Measurements from ENCODE around the gene HCFC1R1. TPM values are rescaled to one million over a fixed set of nuclear protein-coding genes. Genes with fewer than 3 reads are reported as not detected.
A peak's percentile ranks its signal among the peaks of the same experiment; 100 is the strongest.

HCFC1R1 gene
- total RNA-seq, 1 experiment from 2014 or later = 76.0 TPM

DNA sequence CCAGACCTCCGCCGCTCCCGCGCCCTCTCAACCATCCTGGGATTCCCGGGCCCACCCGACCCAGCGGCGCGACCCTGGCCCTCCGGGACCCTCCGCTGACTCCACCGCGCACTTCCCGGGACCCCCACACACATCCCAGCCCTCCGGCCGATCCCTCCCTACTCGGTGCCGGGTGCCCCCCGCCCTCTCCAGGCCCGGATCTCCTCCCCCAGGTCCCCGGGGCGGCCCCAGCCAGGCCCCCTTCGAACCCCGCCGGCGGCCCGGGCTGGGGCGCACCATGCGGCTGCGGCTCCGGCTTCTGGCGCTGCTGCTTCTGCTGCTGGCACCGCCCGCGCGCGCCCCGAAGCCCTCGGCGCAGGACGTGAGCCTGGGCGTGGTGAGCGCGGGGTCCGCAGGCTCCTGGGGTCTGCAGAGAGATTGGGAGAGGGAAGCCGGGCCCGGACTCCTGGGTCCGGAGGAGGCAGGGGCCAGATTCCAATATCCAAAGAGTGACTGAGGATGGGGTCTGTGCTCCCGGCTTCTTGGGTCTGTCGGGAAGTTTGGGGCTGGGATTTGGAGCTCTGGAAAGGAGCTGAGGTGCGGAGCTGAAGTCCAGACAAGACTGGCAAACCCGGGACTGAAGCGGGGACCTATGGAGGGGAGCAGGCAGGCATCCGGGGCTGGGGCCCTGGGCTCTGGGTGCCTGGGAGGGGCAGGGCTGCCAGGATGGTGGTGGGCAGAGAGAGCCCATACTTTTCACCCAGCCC is 23.1 kb upstream of the HCFC1R1 start (continued):
- TF ChIP-seq, protein P1, sequence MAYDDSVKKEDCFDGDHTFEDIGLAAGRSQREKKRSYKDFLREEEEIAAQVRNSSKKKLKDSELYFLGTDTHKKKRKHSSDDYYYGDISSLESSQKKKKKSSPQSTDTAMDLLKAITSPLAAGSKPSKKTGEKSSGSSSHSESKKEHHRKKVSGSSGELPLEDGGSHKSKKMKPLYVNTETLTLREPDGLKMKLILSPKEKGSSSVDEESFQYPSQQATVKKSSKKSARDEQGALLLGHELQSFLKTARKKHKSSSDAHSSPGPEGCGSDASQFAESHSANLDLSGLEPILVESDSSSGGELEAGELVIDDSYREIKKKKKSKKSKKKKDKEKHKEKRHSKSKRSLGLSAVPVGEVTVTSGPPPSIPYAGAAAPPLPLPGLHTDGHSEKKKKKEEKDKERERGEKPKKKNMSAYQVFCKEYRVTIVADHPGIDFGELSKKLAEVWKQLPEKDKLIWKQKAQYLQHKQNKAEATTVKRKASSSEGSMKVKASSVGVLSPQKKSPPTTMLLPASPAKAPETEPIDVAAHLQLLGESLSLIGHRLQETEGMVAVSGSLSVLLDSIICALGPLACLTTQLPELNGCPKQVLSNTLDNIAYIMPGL (CRISPR knock-in tag; IDR thresholded peaks at IDR 0.05) = peak; percentile 79; the same call in 1 of the 2 replicates

DNA sequence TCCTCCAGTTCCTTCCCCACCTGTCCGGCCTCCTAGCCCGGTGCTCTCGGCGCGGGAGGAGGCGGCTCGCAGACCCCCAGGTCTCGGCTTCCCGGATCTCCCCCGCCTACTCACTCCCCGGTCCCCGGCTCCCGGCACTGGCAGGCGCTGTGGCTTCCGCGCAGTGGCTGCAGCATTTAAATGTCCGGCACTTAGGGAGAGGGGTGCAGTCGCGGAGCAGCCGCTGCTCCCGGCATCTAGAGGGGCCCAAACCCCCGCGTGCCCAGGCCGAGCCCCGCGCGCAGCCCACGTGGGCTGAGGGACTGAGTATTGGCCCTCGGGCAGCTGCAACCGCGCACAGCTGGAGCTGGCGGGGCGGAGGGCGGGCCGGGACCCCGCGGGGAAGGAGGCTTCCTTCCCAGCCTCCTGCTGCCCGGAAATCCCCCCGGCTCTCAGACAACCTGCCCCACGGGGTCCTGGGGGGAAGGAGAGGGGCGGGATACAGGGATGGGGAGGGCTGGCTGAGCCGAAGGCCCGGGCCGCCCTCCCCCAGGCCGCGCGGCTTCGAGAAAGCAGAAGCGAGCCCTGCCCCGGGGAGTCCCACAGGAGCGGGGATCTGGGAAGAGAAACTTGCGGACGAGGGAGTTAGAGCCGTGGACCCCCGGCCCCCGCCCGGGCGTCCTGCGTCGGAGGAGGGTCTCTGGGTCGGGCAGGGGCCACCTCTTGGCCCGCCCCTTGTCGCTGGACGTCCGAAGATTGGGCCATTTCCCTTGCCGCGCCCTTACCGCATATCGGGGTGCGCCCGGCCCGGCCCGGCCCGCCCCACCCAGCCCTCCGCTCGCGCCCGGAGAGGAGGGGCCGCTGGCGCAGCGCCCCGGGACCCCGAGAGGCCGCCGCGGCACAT is 22.3 kb upstream of the HCFC1R1 start, which contains the start of gene MMP25:
MMP25 (plus strand) TSS at position 804 of the 883 bp plus-strand sequence. CDS start 357 bp downstream, outside the sequence.
- peak; percentile 44 for ATAC-seq
- DNase-seq (ENCODE audit: low spot score) = peak; percentile 65
- Mint-ChIP-seq H3K36me3 (0 out of 2 replicates have a peak, but pooled peaks cover 3% of the 10 kb centered on the region), H3K4me3 (peak within 1 kb of the TSS; percentile 89), H3K4me1 (peaks cover 13% of the 10 kb centered on the region), H3K27me3 (ENCODE audit: low read depth) (peaks cover 30% of the 10 kb centered on the region), H3K9me3 (no peaks in the 10 kb centered on the region), H3K27ac (peak within 1 kb of the TSS; percentile 74)
- ChIA-PET CTCF (interaction anchor here (1.7 to 11.1 kb wide), 3 partner anchors 13 to 84 kb away, joined by 5 to 152 read pairs (median 16); no protein-coding TSS in a partner anchor), POLR2A (interaction anchor here (1.0 to 2.5 kb wide), 3 partner anchors 13 to 53 kb away, joined by 4 to 8 read pairs (median 8); partner anchors contain the start of genes TNFRSF12A and ZSCAN10)
- TF ChIP-seq ZNF423 (CRISPR knock-in tag; IDR thresholded peaks at IDR 0.05) (peak; percentile 79), ZNF396 (CRISPR knock-in tag; IDR thresholded peaks at IDR 0.05; ENCODE audit: borderline replicate concordance) (no peak), PRRX2 (CRISPR knock-in tag; IDR thresholded peaks at IDR 0.05) (no peak), SP1 (CRISPR knock-in tag; conservative IDR thresholded peaks at IDR 0.05) (peak; percentile 66; the same call in 1 of the 2 replicates), CREB1 (CRISPR knock-in tag; IDR thresholded peaks at IDR 0.05) (no peak), ZNF263 (CRISPR knock-in tag; IDR thresholded peaks at IDR 0.05; ENCODE audit: low read depth) (no peak), TEAD1 (CRISPR knock-in tag; IDR thresholded peaks at IDR 0.05) (0 out of 2 replicates have a peak, but pooled peaks have one; percentile 20), ZNF232 (CRISPR knock-in tag; IDR thresholded peaks at IDR 0.05) (no peak), SMAD4 (CRISPR knock-in tag; IDR thresholded peaks at IDR 0.05) (no peak), FOXK1 (CRISPR knock-in tag; IDR thresholded peaks at IDR 0.05) (no peak), MYBL2 (CRISPR knock-in tag; IDR thresholded peaks at IDR 0.05) (no peak), FOXP1 (CRISPR knock-in tag; IDR thresholded peaks at IDR 0.05; ENCODE audit: borderline replicate concordance) (peak; percentile 50), TP53 (CRISPR knock-in tag; IDR thresholded peaks at IDR 0.05) (no peak), ZNF219 (CRISPR knock-in tag; IDR thresholded peaks at IDR 0.05; ENCODE audit: borderline replicate concordance) (no peak), GABPB1 (CRISPR knock-in tag; IDR thresholded peaks at IDR 0.05) (no peak)
- TF ChIP-seq, protein P2, sequence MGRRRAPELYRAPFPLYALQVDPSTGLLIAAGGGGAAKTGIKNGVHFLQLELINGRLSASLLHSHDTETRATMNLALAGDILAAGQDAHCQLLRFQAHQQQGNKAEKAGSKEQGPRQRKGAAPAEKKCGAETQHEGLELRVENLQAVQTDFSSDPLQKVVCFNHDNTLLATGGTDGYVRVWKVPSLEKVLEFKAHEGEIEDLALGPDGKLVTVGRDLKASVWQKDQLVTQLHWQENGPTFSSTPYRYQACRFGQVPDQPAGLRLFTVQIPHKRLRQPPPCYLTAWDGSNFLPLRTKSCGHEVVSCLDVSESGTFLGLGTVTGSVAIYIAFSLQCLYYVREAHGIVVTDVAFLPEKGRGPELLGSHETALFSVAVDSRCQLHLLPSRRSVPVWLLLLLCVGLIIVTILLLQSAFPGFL (CRISPR knock-in tag; IDR thresholded peaks at IDR 0.05; ENCODE audit: borderline replicate concordance) = no peak
- TF ChIP-seq, protein P3, sequence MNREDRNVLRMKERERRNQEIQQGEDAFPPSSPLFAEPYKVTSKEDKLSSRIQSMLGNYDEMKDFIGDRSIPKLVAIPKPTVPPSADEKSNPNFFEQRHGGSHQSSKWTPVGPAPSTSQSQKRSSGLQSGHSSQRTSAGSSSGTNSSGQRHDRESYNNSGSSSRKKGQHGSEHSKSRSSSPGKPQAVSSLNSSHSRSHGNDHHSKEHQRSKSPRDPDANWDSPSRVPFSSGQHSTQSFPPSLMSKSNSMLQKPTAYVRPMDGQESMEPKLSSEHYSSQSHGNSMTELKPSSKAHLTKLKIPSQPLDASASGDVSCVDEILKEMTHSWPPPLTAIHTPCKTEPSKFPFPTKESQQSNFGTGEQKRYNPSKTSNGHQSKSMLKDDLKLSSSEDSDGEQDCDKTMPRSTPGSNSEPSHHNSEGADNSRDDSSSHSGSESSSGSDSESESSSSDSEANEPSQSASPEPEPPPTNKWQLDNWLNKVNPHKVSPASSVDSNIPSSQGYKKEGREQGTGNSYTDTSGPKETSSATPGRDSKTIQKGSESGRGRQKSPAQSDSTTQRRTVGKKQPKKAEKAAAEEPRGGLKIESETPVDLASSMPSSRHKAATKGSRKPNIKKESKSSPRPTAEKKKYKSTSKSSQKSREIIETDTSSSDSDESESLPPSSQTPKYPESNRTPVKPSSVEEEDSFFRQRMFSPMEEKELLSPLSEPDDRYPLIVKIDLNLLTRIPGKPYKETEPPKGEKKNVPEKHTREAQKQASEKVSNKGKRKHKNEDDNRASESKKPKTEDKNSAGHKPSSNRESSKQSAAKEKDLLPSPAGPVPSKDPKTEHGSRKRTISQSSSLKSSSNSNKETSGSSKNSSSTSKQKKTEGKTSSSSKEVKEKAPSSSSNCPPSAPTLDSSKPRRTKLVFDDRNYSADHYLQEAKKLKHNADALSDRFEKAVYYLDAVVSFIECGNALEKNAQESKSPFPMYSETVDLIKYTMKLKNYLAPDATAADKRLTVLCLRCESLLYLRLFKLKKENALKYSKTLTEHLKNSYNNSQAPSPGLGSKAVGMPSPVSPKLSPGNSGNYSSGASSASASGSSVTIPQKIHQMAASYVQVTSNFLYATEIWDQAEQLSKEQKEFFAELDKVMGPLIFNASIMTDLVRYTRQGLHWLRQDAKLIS (CRISPR knock-in tag; IDR thresholded peaks at IDR 0.05; ENCODE audit: borderline replicate concordance) = 0 out of 2 replicates have a peak, but pooled peaks have one; percentile 72
- TF ChIP-seq, protein P4, sequence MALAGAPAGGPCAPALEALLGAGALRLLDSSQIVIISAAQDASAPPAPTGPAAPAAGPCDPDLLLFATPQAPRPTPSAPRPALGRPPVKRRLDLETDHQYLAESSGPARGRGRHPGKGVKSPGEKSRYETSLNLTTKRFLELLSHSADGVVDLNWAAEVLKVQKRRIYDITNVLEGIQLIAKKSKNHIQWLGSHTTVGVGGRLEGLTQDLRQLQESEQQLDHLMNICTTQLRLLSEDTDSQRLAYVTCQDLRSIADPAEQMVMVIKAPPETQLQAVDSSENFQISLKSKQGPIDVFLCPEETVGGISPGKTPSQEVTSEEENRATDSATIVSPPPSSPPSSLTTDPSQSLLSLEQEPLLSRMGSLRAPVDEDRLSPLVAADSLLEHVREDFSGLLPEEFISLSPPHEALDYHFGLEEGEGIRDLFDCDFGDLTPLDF (CRISPR knock-in tag; IDR thresholded peaks at IDR 0.05) = peak; percentile 11; the same call in 1 of the 2 replicates
- TF ChIP-seq, protein P5, sequence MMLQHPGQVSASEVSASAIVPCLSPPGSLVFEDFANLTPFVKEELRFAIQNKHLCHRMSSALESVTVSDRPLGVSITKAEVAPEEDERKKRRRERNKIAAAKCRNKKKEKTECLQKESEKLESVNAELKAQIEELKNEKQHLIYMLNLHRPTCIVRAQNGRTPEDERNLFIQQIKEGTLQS (CRISPR knock-in tag; conservative IDR thresholded peaks at IDR 0.05) = no peak
- TF ChIP-seq, protein P6, sequence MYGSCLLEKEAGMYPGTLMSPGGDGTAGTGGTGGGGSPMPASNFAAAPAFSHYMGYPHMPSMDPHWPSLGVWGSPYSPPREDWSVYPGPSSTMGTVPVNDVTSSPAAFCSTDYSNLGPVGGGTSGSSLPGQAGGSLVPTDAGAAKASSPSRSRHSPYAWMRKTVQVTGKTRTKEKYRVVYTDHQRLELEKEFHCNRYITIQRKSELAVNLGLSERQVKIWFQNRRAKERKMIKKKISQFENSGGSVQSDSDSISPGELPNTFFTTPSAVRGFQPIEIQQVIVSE (CRISPR knock-in tag; IDR thresholded peaks at IDR 0.05; ENCODE audit: borderline replicate concordance) = no peak
- TF ChIP-seq, protein P7, sequence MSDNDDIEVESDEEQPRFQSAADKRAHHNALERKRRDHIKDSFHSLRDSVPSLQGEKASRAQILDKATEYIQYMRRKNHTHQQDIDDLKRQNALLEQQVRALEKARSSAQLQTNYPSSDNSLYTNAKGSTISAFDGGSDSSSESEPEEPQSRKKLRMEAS (CRISPR knock-in tag; IDR thresholded peaks at IDR 0.05) = peak; percentile 66; the same call in 1 of the 2 replicates
- TF ChIP-seq, protein P8, sequence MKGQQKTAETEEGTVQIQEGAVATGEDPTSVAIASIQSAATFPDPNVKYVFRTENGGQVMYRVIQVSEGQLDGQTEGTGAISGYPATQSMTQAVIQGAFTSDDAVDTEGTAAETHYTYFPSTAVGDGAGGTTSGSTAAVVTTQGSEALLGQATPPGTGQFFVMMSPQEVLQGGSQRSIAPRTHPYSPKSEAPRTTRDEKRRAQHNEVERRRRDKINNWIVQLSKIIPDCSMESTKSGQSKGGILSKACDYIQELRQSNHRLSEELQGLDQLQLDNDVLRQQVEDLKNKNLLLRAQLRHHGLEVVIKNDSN (CRISPR knock-in tag; IDR thresholded peaks at IDR 0.05) = peak; percentile 56; the same call in 1 of the 2 replicates
